CD4-positive, alpha-beta T cell treated with Interleukin-6 for 4 hours (primary cell): ENCODE data around the gene GSTK1.

ENCODE experiments used
- DNase-seq: peaks from one replicate; pipeline ENCODE4 v3.0.0-alpha.2; 2020; ENCODE audit warnings: mixed read lengths

Gene GSTK1

DNA sequence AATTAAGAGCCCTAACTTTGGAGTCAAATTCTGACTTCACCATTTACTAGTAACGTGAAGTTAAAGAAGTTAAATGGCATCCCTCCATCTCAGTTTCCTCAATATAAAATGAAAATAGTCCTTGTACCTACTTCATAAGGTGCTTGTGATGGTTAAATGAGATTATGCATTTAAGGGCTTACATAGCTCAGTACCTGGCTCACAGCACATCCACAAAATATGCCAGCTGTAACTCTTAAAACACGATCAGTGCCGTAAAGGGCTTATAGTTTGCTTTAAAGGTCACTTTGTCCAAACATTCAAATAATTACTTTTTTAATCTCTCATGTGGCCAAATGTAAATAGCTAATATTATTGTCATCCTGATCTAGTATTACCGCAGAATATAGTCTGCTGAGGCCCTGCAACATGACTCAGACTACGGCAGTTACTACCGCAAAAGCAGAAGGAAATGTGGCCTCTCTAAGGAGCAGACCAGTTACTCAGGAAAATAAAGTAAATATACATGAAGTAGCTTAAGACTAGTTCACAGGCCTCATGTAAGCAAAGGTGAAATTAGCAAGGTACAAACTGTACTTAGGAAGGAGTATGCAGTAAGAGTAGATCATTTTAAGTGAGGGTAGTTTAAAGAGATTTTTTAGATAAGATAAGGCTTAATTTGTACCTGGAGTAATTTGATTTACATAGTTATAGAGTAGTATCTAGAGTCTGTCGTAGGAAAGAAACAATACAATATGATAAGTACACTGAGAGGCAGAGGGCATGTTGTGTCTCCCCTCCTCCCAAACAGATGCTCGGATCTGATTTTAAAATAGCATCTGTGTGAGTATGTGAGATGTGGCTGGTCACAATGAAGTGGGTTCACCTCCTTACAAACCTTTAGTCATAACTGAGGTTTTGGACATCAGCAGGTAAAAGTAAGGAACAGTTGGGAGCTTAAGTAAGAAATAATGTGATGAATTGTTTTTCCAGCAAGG is 38.0 kb downstream of the GSTK1 start:
- DNase-seq, result no peak

DNA sequence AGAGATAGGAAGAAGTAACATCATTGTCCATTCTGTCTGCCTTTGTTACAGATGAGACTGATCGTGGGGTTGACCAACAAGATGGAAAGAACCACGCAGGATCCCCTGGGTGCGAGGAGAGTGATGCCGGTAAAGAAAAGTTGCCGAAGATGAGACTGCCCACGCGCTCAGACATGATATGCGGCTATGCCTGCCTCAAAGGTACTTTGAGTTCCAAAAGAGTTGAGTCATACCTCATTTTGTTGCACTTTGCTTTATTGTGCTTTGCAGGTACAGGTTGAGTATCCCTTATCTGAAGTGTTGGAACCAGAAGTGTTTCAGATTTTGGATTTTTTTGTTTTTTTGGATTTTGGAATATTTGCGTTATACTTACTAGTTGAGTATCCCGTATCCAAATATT is 40.5 kb downstream of the GSTK1 start:
- no peak for DNase-seq

GRCh38 chr7:143304938-143305337 is 41.7 kb downstream of the GSTK1 start:
- DNase-seq, result no peak

- DNase-seq, result peak; percentile 73
Measured at GRCh38 chr7:143305423-143306070, 42.3 kb downstream of the GSTK1 start.

DNA sequence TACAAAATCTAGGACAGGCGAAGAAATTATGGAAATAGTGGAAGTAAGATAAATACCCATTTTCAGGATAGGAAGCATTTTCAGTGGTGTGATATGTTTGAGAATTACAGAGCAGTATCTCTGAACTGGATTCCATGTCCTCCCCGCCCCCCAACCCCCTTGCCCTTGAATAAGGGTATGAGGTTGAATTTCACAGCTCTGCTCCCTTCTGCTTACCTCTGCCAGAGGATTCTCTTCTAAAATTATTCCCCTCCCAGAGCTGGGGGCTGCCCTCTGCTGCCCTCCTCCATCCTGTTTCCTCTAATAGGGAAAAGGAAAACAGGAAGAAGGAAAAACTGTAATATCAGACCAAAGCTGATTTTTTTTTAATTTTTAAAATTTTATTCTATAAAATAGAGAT is 45.4 kb downstream of the GSTK1 start:
- no peak for DNase-seq

DNA sequence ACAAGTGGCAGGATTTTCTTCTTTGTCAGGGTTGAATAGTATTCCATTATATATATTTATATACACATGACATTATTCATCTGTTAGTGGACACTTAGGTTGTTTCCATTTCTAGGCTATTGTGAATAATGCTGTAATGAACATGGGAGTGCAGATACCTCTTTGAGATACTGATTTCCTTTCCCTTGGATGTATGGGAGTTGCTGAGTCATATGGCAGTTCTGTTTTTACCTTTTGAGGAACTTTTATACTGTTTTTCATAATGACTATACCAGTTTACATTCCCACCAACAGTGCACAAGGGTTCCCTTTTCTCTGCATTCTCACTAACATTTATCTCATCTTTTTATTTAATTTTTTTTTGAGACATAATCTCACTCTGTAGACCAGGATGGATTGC is 50.9 kb downstream of the GSTK1 start:
- DNase-seq, result no peak

GRCh38 chr7:143315776-143316175 is 52.5 kb downstream of the GSTK1 start, which contains the start of gene CLCN1:
Gene CLCN1 (plus strand): TSS chr7:143316111. CDS start chr7:143316213, 102 bp downstream.
- no peak for DNase-seq

- DNase-seq, result no peak
Measured at GRCh38 chr7:143316492-143316891, 53.3 kb downstream of the GSTK1 start.

- DNase-seq, result no peak
Measured at GRCh38 chr7:143318661-143319060, 55.4 kb downstream of the GSTK1 start.
